Lower lobe of right lung (tissue), 2 donors: ENCODE measurements around the gene MLX. TPM values are rescaled to one million over a fixed set of nuclear protein-coding genes. Genes with fewer than 3 reads are reported as not detected.
"Not testable (repeated sequence)": the region's sequence is repeated elsewhere in the genome, so short reads cannot be mapped to it uniquely, and the experiment has no call there.

Experiments used
- ATAC-seq, 2 donors: fragments of 200-7000 bp; cut with Tn5 transposase; one replicate each; pipeline ENCODE4 v1.9.1; 2020 to 2022; ENCODE audit warnings: mild to moderate bottlenecking in 2 of 2, moderate library complexity in 2 of 2
- DNase-seq: peaks from one replicate; pipeline ENCODE4 v3.0.0-alpha.2; 2020
- H3K27ac ChIP-seq: fragments of 200-600 bp; one replicate; pipeline ENCODE4 v1.8.0; 2022
- H3K27me3 ChIP-seq: fragments of 200-600 bp; one replicate; pipeline ENCODE4 v1.8.0; 2022; ENCODE audit warnings: low read depth
- H3K36me3 ChIP-seq: fragments of 200-600 bp; one replicate; pipeline ENCODE4 v1.8.0; 2022; ENCODE audit warnings: mild to moderate bottlenecking
- H3K4me1 ChIP-seq: fragments of 200-600 bp; one replicate; pipeline ENCODE4 v1.8.0; 2022
- H3K4me3 ChIP-seq: fragments of 200-600 bp; one replicate; pipeline ENCODE4 v1.8.0; 2022; ENCODE audit warnings: mild to moderate bottlenecking
- H3K9me3 ChIP-seq: fragments of 200-600 bp; one replicate; pipeline ENCODE4 v1.8.0; 2022
- CTCF ChIP-seq: fragments of 200-600 bp; IDR thresholded peaks from one replicate; pipeline ENCODE4 v1.8.0; 2022; ENCODE audit warnings: antibody characterized with exemption, mild to moderate bottlenecking
- intact Hi-C: fragments of 100-400 bp; cut with DNase I; formaldehyde crosslinking; loops from one replicate; pipeline ENCODE4 v1.11.0; 2022
- total RNA-seq: library from RNA; stranded (reverse); fragmentation: NEBNext Ultra II Directional; extraction: Animal tissue kit (Norgen Biotek cat#: 25700); gene quantifications from one replicate; pipeline ENCODE4 v1.2.1, GENCODE V29; 2021
- donor health status: DM: no; HTN: yes; CAD: no; lungs with severe emphysema.

Gene MLX
- total RNA-seq, 1 donor from 2014 or later: 70.5 TPM

DNA sequence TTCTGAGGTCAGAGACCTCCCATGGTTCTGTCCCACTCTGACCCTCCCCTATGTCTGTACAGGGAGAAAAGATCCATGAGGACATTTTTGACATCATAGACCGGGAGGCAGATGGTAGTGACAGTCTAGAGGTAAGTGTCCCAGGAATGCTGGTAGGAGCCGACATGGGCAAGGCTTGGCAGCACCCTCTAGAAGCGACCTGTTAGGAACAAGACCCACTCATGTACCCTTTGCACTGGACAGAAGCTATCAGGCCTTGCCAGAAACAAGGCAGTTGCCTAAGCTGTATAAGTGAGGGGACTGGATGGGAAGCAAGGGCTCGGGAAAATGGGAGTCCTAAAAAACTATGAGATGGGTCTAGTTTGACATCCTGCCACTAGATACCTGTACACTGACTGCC lies 45.1 kb downstream of the MLX start:
- intact Hi-C loops: no loop called here
- DNase-seq (no peak), ATAC-seq (no peak)
- H3K27me3 ChIP-seq: no peaks in the 10 kb centered on the region
- no peaks in the 10 kb centered on the region for H3K9me3 ChIP-seq
- peaks cover 24% of the 10 kb centered on the region for H3K4me1 ChIP-seq
- TF ChIP-seq CTCF: no peak
- H3K36me3 ChIP-seq: peaks cover 45% of the 10 kb centered on the region
- H3K27ac ChIP-seq: no peak overlapping the region
- H3K4me3 ChIP-seq: no peak overlapping the region

DNA sequence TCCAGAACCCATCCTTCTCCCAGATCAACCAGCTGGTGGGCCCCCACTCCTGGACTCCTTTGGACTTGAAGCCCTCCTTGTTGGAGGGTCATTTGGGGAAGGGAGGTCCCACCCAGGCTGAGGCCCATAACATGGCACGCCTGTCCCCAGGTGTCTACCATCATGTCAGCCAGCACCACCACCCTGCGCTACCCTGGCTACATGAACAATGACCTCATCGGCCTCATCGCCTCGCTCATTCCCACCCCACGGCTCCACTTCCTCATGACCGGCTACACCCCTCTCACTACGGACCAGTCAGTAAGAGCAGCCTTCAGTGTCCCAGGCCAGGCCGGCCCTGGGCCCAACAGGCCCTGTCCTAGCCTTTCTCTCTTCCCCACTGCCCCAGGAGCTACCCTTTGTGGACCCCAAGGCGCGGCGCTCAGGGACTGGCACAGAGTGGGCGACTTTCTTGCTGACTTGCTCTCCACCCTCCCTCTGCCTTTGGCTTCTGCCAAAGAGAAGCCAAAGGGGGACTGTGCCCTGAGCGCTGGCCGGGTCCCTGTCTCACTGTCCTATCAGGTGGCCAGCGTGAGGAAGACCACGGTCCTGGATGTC lies 46.9 kb downstream of the MLX start:
- Histone ChIP-seq H3K9me3 (no peaks in the 10 kb centered on the region), H3K27me3 (no peaks in the 10 kb centered on the region), H3K36me3 (peaks cover 45% of the 10 kb centered on the region), H3K4me3 (no peak overlapping the region), H3K27ac (no peak overlapping the region), H3K4me1 (peaks cover 19% of the 10 kb centered on the region)
- ATAC-seq (no peak), DNase-seq (no peak)
- no peak for TF ChIP-seq CTCF
- intact Hi-C loops: no loop called here

DNA sequence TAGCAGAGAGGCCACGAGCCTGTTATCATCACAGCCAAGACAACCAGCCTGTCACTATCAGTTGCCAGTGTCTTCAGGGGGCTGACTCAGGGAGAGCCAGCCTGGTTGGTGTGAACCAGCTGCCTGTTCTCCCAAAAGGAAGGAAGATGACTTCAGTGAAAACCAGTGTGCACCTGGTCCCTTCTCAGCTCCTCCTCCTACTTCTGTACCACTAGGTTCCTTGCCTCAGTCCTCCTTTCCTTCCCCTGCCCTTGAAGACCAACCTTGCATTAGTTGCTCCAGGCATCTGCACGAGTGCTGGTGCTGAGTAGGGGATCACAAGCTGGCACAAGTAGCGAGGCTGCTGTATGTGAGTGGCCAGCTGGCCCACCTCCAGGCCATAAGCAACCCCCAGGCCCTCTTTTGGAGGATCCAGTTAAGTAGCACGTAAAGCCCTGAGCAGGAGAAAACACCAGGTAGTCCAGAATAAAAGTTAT lies 51.1 kb downstream of the MLX start:
- peaks cover 32% of the 10 kb centered on the region for H3K36me3 ChIP-seq
- no peaks in the 10 kb centered on the region for H3K27me3 ChIP-seq
- no peak for TF ChIP-seq CTCF
- H3K27ac ChIP-seq: no peak overlapping the region
- intact Hi-C loops: no loop called here
- DNase-seq (no peak), ATAC-seq (no peak)
- peaks cover 12% of the 10 kb centered on the region for H3K4me1 ChIP-seq
- H3K4me3 ChIP-seq: no peak overlapping the region
- H3K9me3 ChIP-seq: no peaks in the 10 kb centered on the region

GRCh38 chr17:42618442-42619150 lies 51.7 kb downstream of the MLX start:
- ATAC-seq (peak; percentile 76 to 77), DNase-seq (peak; percentile 52)
- Histone ChIP-seq H3K9me3 (no peaks in the 10 kb centered on the region), H3K4me1 (peaks cover 12% of the 10 kb centered on the region), H3K27ac (no peak overlapping the region), H3K36me3 (peaks cover 26% of the 10 kb centered on the region), H3K27me3 (no peaks in the 10 kb centered on the region), H3K4me3 (no peak overlapping the region)
- intact Hi-C loops: no loop called here
- TF ChIP-seq CTCF: no peak

DNA sequence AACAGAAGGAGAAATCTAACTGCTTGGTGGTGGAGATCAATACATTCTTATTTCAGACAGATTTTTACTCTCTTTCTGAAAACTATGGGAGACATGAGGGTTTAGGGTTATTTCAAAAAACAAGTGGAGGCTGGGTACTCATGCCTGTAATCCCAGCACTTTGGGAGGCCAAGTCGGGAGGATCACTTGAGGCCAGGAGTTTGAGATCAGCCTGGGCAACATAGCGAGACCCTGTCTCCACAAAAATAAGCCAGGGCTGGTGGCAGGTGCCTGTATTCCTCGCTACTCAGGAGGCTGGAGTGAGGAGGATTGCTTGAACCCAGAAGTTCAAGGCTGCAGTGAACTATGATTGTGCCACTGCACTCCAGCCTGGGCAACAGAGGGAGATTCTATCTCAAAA lies 55.1 kb downstream of the MLX start:
- intact Hi-C loops, ATAC-seq, H3K27me3 ChIP-seq, H3K27ac ChIP-seq, DNase-seq, H3K9me3 ChIP-seq, H3K36me3 ChIP-seq, H3K4me3 ChIP-seq: not testable (repeated sequence)
- peaks cover 12% of the 10 kb centered on the region for H3K4me1 ChIP-seq

Other genes starting within 250 kb of the MLX start
- 278 TPM for gene STAT3, start 178.7 kb upstream of the MLX start, total RNA-seq
- gene CAVIN1, start 143.8 kb upstream of the MLX start, total RNA-seq: 269 TPM
- 107 TPM for gene ATP6V0A1, start 108.2 kb upstream of the MLX start, total RNA-seq
- 39.1 TPM for gene NAGLU, start 30.9 kb upstream of the MLX start, total RNA-seq
- gene HSD17B1, start 14.2 kb upstream of the MLX start, total RNA-seq: 2.2 TPM
- gene COASY, start 5.0 kb upstream of the MLX start, total RNA-seq: 65.8 TPM
- 4.8 TPM for gene PSMC3IP, start 10.6 kb downstream of the MLX start, total RNA-seq
- 70.7 TPM for gene RETREG3, start 42.3 kb downstream of the MLX start, total RNA-seq
- gene TUBG1, start 42.6 kb downstream of the MLX start, total RNA-seq: 30.3 TPM
- gene TUBG2, start 92.2 kb downstream of the MLX start, total RNA-seq: 16.8 TPM
- gene PLEKHH3, start 109.9 kb downstream of the MLX start, total RNA-seq: 18.3 TPM
- gene CCR10, start 114.7 kb downstream of the MLX start, total RNA-seq: 1.4 TPM
- 9.0 TPM for gene CNTNAP1, start 115.4 kb downstream of the MLX start, total RNA-seq
- 56.2 TPM for gene EZH1, start 177.9 kb downstream of the MLX start, total RNA-seq
- gene RAMP2, start 194.1 kb downstream of the MLX start, total RNA-seq: 127 TPM
- gene VPS25, start 206.3 kb downstream of the MLX start, total RNA-seq: 42.1 TPM
- 0.47 TPM for gene WNK4, start 213.5 kb downstream of the MLX start, total RNA-seq
- 54.5 TPM for gene COA3, start 231.6 kb downstream of the MLX start, total RNA-seq
- gene CNTD1, start 231.8 kb downstream of the MLX start, total RNA-seq: 1.6 TPM